HCT116 (cell line): ENCODE results near the gene CENPP. TPM values are rescaled to one million over a fixed set of nuclear protein-coding genes. Genes with fewer than 3 reads are reported as not detected.

ENCODE experiments used
- ATAC-seq: fragments of 200-7000 bp; cut with Tn5 transposase; 2 replicates; pipeline ENCODE4 v1.9.1; 2020; ENCODE audit warnings: mild to moderate bottlenecking, moderate library complexity
- BruUV-seq: library from RNA; stranded (reverse); fragments of 400-500 nt; replicated peaks from 2 replicates; lab custom pipeline; 2021; lab: Mats Ljungman, UMichigan
- CTCF ChIA-PET: fragments of 300-600 bp; sonication (Branson Sonifier 250); formaldehyde crosslinking; loops from one replicate; lab custom pipeline; 2021; ENCODE audit warnings: antibody characterized with exemption; lab: Charles Lee
- POLR2A ChIA-PET: fragments of 300-600, 350-600 bp; sonication (Branson Sonifier 250); formaldehyde crosslinking; loops from one replicate; lab custom pipeline; 2021; ENCODE audit warnings: antibody characterized with exemption; lab: Charles Lee
- RAD21 ChIA-PET, 2 experiments: fragments of 300-600 bp; sonication (Branson Sonifier 250); formaldehyde crosslinking; loops; one replicate each; lab custom pipeline; 2023; ENCODE audit warnings: low total read pairs in 2 of 2; ENCODE audit not compliant: uncharacterized antibody in 2 of 2, unreplicated experiment in 2 of 2, low non-redundant PET in 1 of 2; lab: Charles Lee
- DNase-seq: peaks from one replicate; pipeline ENCODE4 v3.0.0-alpha.2; 2010; ENCODE audit warnings: low read depth, low spot score
- H2AFZ ChIP-seq: fragments of 200-600 bp; shearing (Covaris generic), sonication (generic); 2 replicates; pipeline ENCODE4 v1.6.1; 2017; ENCODE audit warnings: low read depth, mixed run types, mixed read lengths, antibody characterized with exemption, low read length; ENCODE audit not compliant: poor library complexity, severe bottlenecking
- H3K27ac ChIP-seq: 2 replicates; pipeline ENCODE4 v1.5.1; 2012; ENCODE audit warnings: low read depth, low read length
- H3K27me3 ChIP-seq: fragments of 200-600 bp; sonication (generic); 2 replicates; pipeline ENCODE4 v1.6.1; 2016; ENCODE audit warnings: mixed run types, low read length, mixed read lengths; ENCODE audit not compliant: insufficient read depth
- H3K36me3 ChIP-seq, 2 experiments: fragments of 200-500 bp in 1 of 2; fragments of 200-600 bp in 1 of 2; sonication (Bioruptor generic) in 1 of 2; sonication (generic) in 1 of 2; 2 replicates each; pipeline versions ENCODE4 v1.5.1 to v1.6.1; 2014 to 2016; ENCODE audit warnings: low read length in 2 of 2, inconsistent platforms in 1 of 2, mixed read lengths in 1 of 2, mixed run types in 1 of 2; ENCODE audit not compliant: insufficient read depth in 2 of 2, control insufficient read depth in 1 of 2
- H3K4me1 ChIP-seq, 2 experiments: fragments of 200-600 bp in 1 of 2; sonication (generic) in 1 of 2; 2 replicates each; pipeline versions ENCODE4 v1.5.1 to v1.6.1; 2012 to 2017; ENCODE audit warnings: low read length in 2 of 2, inconsistent platforms in 1 of 2, mild to moderate bottlenecking in 1 of 2, mixed read lengths in 1 of 2, mixed run types in 1 of 2, moderate library complexity in 1 of 2; ENCODE audit not compliant: insufficient read depth in 2 of 2, control insufficient read depth in 1 of 2
- H3K4me2 ChIP-seq: fragments of 200-600 bp; sonication (generic); 2 replicates; pipeline ENCODE4 v1.6.1; 2017; ENCODE audit warnings: mixed run types, low read length, mixed read lengths
- H3K4me3 ChIP-seq, 2 experiments: fragments of 200-600 bp in 1 of 2; sonication (generic) in 1 of 2; replicated peaks in 1 of 2; 2 replicates each; pipeline ENCODE4 v1.5.1; 2011 to 2016; ENCODE audit warnings: low read length in 2 of 2, control low read depth in 1 of 2, low read depth in 1 of 2, mild to moderate bottlenecking in 1 of 2, mixed read lengths in 1 of 2, mixed run types in 1 of 2
- H3K79me2 ChIP-seq: fragments of 200-600 bp; sonication (generic); 2 replicates; pipeline ENCODE4 v1.6.1; 2017; ENCODE audit warnings: mild to moderate bottlenecking, mixed run types, low read length, moderate library complexity, mixed read lengths; ENCODE audit not compliant: insufficient read depth
- H3K9ac ChIP-seq: fragments of 200-600 bp; sonication (generic); 2 replicates; pipeline ENCODE4 v1.6.1; 2016; ENCODE audit warnings: low read length, mixed read lengths
- H3K9me2 ChIP-seq: fragments of 200-600 bp; sonication (generic), shearing (Covaris generic); 2 replicates; pipeline ENCODE4 v1.6.1; 2017; ENCODE audit warnings: mixed run types, mild to moderate bottlenecking, moderate library complexity; ENCODE audit not compliant: insufficient read depth
- H3K9me3 ChIP-seq, 2 experiments: fragments of 200-500 bp in 1 of 2; fragments of 200-600 bp in 1 of 2; sonication (Bioruptor generic) in 1 of 2; sonication (generic) in 1 of 2; 2 replicates each; pipeline ENCODE4 v1.6.1; 2014 to 2017; ENCODE audit warnings: low read length in 2 of 2, mixed read lengths in 2 of 2, inconsistent platforms in 1 of 2, low read depth in 1 of 2, mild to moderate bottlenecking in 1 of 2, mixed run types in 1 of 2, moderate library complexity in 1 of 2; ENCODE audit not compliant: control insufficient read depth in 1 of 2, insufficient read depth in 1 of 2
- H4K20me1 ChIP-seq: fragments of 200-600 bp; sonication (generic), shearing (Covaris generic); 2 replicates; pipeline ENCODE4 v1.6.1; 2017; ENCODE audit warnings: mixed run types, mild to moderate bottlenecking, moderate library complexity; ENCODE audit not compliant: insufficient read depth
- ATF3 ChIP-seq: IDR thresholded peaks from 2 replicates; pipeline ENCODE4 v1.6.1; 2012
- CEBPB ChIP-seq: IDR thresholded peaks from 2 replicates; pipeline ENCODE4 v1.6.1; 2012; ENCODE audit warnings: low read depth
- EGR1 ChIP-seq: IDR thresholded peaks from 2 replicates; pipeline ENCODE4 v1.6.1; 2012; ENCODE audit warnings: low read depth
- FOSL1 ChIP-seq: IDR thresholded peaks from 2 replicates; pipeline ENCODE4 v1.6.1; 2012; ENCODE audit warnings: low read depth
- JUND ChIP-seq: IDR thresholded peaks from 2 replicates; pipeline ENCODE4 v1.6.1; 2012
- POLR2A ChIP-seq: IDR thresholded peaks from 2 replicates; pipeline ENCODE4 v1.7.0; 2011; ENCODE audit warnings: borderline replicate concordance; ENCODE audit not compliant: insufficient read depth, insufficient read length; ENCODE audit errors: extremely low read depth
- POLR2AphosphoS5 ChIP-seq: IDR thresholded peaks from 2 replicates; pipeline ENCODE4 v1.6.1; 2011; ENCODE audit warnings: mild to moderate bottlenecking, low read depth, low read length, moderate library complexity
- RAD21 ChIP-seq: IDR thresholded peaks from 2 replicates; pipeline ENCODE4 v1.6.1; 2012; ENCODE audit warnings: low read depth, mild to moderate bottlenecking
- SIN3A ChIP-seq: IDR thresholded peaks from 2 replicates; pipeline ENCODE4 v1.6.1; 2012; ENCODE audit warnings: low read depth
- SP1 ChIP-seq: IDR thresholded peaks from 2 replicates; pipeline ENCODE4 v1.6.1; 2012; ENCODE audit warnings: low read depth
- TCF7L2 ChIP-seq: IDR thresholded peaks from 2 replicates; pipeline ENCODE4 v1.7.0; 2011; ENCODE audit warnings: borderline replicate concordance, inconsistent platforms; ENCODE audit not compliant: insufficient read depth, insufficient read length; ENCODE audit errors: extremely low read depth
- YY1 ChIP-seq: IDR thresholded peaks from 2 replicates; pipeline ENCODE4 v1.6.1; 2011; ENCODE audit warnings: low read length, low read depth, moderate library complexity, mild to moderate bottlenecking; ENCODE audit not compliant: insufficient replicate concordance; ENCODE audit errors: extremely low read depth
- ZBTB33 ChIP-seq: IDR thresholded peaks from 2 replicates; pipeline ENCODE4 v1.6.1; 2011; ENCODE audit warnings: mild to moderate bottlenecking, low read length, moderate library complexity; ENCODE audit not compliant: insufficient replicate concordance; ENCODE audit errors: extremely low read depth
- ZNF274 ChIP-seq: fragments of 200-500 bp; sonication (Bioruptor generic); IDR thresholded peaks from 2 replicates; pipeline ENCODE4 v1.6.1; 2014; ENCODE audit warnings: mild to moderate bottlenecking, low read depth, low read length, inconsistent platforms
- intact Hi-C: fragments of 100-400 bp; cut with micrococcal nuclease; formaldehyde crosslinking; loops from 2 replicates; pipeline ENCODE4 v1.10.0; 2022
- total RNA-seq: library from RNA; stranded (reverse); gene quantifications from one replicate; pipeline ENCODE4 v1.2.1, GENCODE V29; 2021; ENCODE audit not compliant: unreplicated experiment

Gene CENPP
- total RNA-seq, 1 experiment from 2014 or later, result 7.0 TPM

GRCh38 chr9:92385953-92386352 is 60.2 kb downstream of the CENPP start:
- Histone ChIP-seq H3K36me3 (no peaks in the 10 kb centered on the region), H2AFZ (no peak overlapping the region), H3K4me2 (no peak overlapping the region), H3K9me2 (no peaks in the 10 kb centered on the region), H3K9ac (no peak overlapping the region), H3K27ac (no peak overlapping the region), H3K9me3 (no peaks in the 10 kb centered on the region), H3K27me3 (no peaks in the 10 kb centered on the region), H4K20me1 (no peaks in the 10 kb centered on the region), H3K79me2 (no peaks in the 10 kb centered on the region), H3K4me3 (no peak overlapping the region), H3K4me1 (peaks cover 0 to 5% of the 10 kb centered on the region in 2 experiments; a peak in 1 of 4 replicates)
- ChIA-PET RAD21 (no interaction called here), CTCF (no interaction called here), POLR2A (no interaction called here)
- intact Hi-C loops, result no loop called here
- BruUV-seq, result no TSS peak
- ATAC-seq (no peak), DNase-seq (peak; percentile 2)
- TF ChIP-seq CEBPB, result peak; percentile 37; the same call in 1 of the 2 replicates
- no peak for TF ChIP-seq RAD21

GRCh38 chr9:92392690-92393089 is 66.9 kb downstream of the CENPP start:
- Histone ChIP-seq H2AFZ (no peak overlapping the region), H4K20me1 (no peaks in the 10 kb centered on the region), H3K9me3 (no peaks in the 10 kb centered on the region), H3K9ac (no peak overlapping the region), H3K79me2 (no peaks in the 10 kb centered on the region), H3K27ac (no peak overlapping the region), H3K4me3 (no peak overlapping the region), H3K9me2 (no peaks in the 10 kb centered on the region), H3K36me3 (no peaks in the 10 kb centered on the region), H3K4me2 (no peak overlapping the region), H3K4me1 (no peaks in the 10 kb centered on the region), H3K27me3 (no peaks in the 10 kb centered on the region)
- TF ChIP-seq TCF7L2, result no peak
- ATAC-seq (no peak), DNase-seq (no peak)
- no TSS peak for BruUV-seq
- RAD21 ChIA-PET, result no interaction called here
- intact Hi-C loops, result no loop called here
- POLR2A ChIA-PET, result no interaction called here
- CTCF ChIA-PET, result no interaction called here

GRCh38 chr9:92393686-92394085 is 67.9 kb downstream of the CENPP start:
- H3K4me3 ChIP-seq, result no peak overlapping the region
- no peaks in the 10 kb centered on the region for H3K36me3 ChIP-seq
- no peaks in the 10 kb centered on the region for H3K9me3 ChIP-seq
- DNase-seq (no peak), ATAC-seq (no peak)
- intact Hi-C loops, result no loop called here
- H2AFZ ChIP-seq, result no peak overlapping the region
- no TSS peak for BruUV-seq
- H3K27ac ChIP-seq, result no peak overlapping the region
- no peaks in the 10 kb centered on the region for H4K20me1 ChIP-seq
- no peak overlapping the region for H3K4me2 ChIP-seq
- no peaks in the 10 kb centered on the region for H3K27me3 ChIP-seq
- H3K9me2 ChIP-seq, result no peaks in the 10 kb centered on the region
- no peaks in the 10 kb centered on the region for H3K79me2 ChIP-seq
- CTCF ChIA-PET, result no interaction called here
- POLR2A ChIA-PET, result no interaction called here
- no peaks in the 10 kb centered on the region for H3K4me1 ChIP-seq
- RAD21 ChIA-PET, result no interaction called here
- H3K9ac ChIP-seq, result no peak overlapping the region
- TF ChIP-seq ZBTB33, result no peak
- no peak for TF ChIP-seq EGR1
- no peak for TF ChIP-seq FOSL1
- TF ChIP-seq JUND, result no peak
- no peak for TF ChIP-seq POLR2AphosphoS5
- no peak for TF ChIP-seq POLR2A
- no peak for TF ChIP-seq ATF3
- no peak for TF ChIP-seq SIN3A
- TF ChIP-seq SP1, result no peak
- no peak for TF ChIP-seq YY1
- no peak for TF ChIP-seq ZNF274
